HG02938 (cell line): ENCODE measurements around the gene BAAT.
"Not testable (repeated sequence)": the region's sequence is repeated elsewhere in the genome, so short reads cannot be mapped to it uniquely, and the experiment has no call there.

Experiments used
- ATAC-seq: cut with Tn5 transposase; IDR thresholded peaks from one replicate; pipeline ENCODE4 v1.9.1; 2021; ENCODE audit warnings: mild to moderate bottlenecking, moderate library complexity; ENCODE audit not compliant: unreplicated experiment

The BAAT gene

DNA sequence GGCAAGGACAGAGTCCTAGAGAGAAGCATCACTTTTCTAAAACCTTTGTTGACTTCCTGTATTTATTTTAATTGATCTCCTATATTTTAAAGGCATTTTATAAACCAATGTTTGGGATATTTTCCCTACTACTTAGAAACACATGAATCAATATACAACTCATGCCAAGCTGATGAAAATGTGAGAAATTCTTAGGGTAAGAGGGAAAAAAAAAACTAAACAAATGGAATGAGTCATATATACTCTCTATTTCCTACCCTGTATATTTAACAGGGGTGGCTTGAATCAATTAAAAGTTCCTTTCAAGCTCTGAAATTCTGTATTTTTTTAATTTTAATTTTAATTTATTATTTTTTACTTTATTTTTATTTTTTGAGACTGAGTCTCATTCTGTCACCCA lies 19.6 kb downstream of the BAAT start:
- no peak for ATAC-seq

DNA sequence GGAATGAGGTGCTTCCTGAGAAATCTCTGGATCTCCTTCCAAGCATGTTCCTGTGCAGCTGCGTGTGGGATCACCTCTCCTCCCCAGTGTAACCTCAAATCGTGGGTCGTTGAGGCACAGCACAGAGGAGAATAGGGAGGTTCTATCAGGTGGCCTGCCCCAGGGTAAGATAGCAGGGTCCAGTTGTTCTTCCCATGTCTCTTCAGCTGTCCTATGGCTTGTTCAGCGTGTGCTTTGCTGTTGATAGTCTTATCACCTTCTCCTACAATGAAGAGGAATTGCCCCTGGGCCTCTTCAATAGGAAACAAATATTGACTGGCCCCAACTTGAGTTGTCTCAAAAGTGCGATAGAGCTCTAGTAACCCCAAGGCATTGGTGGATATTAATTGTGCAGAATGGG lies 22.4 kb downstream of the BAAT start:
- ATAC-seq, result no peak

DNA sequence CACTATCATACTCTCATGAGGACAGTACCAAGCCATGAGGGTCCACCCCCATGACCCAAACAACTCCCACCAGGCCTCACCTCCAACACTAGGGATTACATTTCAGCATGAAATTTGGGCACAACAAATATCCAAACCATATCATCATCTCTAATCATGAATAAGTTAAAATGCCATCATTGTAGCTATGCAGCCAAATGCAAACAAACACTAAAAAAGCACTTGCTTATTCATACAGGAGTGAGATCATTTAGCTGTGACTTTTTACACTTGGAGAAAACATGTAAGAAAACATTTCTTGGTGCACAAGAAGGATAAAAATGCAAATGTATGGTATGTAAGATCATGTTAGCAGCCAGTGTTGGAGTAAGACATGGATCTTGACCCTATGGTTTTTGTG lies 24.2 kb downstream of the BAAT start:
- no peak for ATAC-seq

DNA sequence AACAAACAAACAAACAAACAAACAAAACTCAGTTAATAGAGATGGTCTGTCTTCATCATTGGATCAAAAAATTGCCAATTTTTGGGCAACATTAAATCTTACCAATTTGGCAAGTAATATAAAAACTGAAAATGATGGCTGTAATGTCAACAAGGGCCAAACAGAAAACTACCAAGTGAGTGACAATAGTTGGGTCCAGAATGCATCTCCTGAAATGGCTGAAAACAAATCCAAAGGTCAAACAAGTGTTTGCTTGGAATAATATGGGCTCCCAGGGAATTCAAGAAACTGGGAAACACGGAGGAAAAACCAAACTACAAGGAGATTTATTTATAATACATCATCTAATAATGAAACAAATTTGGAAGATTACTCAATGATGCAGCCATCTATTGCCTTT lies 25.1 kb downstream of the BAAT start:
- no peak for ATAC-seq

DNA sequence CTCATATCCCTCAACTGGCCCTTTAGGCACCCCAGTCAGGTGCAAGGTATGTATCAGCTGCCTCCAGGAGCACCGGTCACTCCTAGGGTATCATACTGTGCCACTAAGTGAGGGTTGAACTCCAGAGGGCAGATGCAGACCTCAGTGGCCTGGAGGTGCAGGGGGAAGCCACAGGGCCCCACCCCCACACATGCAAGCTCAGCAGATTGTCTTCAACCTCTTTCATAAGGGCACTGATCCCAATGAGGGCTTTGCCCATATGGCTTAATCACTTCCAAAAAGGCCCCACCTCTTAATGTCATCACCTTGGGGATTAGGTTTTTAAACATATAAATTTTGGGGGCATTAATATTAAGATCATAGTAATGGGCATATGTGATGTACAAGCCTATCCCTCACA lies 28.2 kb downstream of the BAAT start:
- no peak for ATAC-seq

DNA sequence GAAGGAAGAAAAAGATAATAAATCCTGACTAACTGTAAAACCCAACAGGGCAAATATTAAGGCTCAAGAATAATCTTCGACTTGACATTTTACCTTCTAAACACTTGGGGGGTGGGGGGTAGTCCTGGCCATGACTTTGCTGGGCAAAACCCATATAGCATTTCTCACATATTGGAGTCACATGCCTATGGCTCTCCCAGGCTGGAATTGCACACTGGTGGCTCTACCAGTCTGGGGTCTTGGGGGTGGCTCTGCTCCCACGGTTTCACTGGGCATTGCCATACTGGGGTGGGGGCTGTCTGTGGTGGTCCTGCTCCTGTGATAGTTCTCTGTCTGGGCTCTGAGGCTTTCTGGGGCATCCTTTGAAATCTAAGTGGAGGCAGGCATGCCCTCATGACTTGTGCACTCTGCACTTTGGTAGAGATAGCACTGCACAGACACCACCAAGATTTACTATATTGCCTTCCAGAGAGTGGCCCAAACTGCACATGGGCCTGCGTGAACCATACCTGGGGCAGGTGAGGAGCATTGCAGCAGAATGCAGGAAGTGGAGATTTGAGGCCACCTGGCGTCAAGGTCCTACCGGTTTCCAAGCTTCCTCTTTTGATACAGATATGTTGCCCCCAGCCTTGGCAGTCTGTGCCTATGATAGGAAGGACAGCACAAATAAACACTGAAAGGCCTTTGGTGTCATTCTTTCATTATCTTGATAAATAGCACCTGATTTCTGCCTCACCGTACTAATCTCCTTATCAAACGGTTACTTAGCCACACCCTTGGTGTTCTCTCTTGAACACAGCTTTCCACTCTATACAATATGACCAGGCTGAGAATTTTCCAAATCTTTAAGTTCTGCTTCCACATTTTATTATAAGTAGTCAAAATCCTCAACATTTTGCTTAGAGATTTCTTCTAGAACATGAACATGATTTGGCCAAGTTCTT lies 29.8 kb downstream of the BAAT start:
- no peak for ATAC-seq

DNA sequence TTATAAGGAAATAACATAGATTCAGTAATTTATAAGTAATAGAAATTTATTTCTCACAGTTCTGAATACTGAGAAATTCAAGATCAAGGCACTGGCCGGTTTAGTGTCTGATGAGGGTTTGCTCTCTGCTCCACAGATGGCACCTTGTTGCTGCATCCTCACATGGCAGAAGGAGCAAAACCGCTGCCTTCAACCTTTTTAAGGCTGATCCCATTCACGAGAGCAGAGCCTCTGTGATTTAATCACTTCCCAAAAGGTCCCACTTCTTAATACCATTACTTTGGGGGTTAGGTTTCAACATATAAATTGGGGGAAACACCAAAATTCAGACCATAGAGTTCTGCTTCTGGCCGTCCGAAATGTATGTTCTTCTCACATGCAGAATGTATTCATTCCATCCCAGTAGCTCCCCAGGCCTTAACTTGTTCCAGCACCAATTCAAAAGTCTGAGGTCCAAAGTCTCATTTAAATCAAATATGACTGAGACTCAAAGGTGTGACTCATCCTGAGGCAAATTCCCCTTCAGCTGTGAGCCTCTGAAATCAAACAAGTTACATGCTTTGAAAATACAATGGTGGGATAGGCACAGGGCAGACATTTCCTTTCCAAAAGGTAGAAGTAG lies 30.6 kb downstream of the BAAT start:
- no peak for ATAC-seq

DNA sequence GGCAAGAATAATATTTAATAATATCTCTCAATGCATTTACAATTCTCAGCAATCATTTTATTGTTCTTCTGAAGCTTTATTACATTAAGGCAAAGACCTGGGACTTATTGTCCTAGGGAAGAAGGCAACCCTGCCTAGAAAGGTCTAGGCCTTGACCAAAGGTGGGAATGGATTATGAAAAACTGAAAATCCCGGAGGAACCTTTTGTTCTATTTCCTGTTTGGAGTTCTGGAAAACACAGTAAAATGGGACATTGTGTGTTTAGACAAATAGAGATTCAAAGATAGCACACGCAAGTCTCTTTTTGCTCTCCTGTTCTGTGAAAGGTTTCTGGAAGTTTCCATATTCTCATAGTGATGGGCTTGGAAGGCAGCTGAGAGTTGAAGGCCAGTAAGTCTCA lies 31.1 kb downstream of the BAAT start:
- no peak for ATAC-seq

DNA sequence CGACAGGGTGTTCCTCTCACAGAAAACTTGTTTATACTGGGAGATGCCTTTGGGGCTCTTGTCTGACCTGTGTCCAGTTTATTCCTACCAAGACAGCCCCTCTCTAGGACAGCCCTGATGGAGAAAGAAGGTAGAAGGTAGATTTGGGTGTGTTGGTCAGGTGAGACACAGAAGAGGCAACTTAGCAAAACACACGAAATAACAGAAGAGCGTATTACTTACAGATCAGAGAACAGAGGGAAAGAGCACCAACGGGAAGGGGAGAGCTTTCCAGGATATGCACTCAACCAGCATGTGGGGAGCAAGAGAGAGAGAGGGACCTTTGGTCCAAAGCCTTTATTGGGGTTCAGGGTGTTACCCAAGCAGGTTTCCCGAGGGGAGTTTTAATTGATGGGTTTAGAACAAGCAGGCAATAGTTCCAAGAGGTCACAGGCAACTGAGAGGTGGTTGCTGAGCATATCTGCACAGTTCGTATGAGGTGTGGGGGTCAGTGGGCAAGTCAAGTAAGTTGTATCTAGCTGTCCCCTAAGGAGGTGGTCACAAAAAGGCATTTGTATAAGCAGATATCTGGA lies 31.8 kb downstream of the BAAT start:
- no peak for ATAC-seq

DNA sequence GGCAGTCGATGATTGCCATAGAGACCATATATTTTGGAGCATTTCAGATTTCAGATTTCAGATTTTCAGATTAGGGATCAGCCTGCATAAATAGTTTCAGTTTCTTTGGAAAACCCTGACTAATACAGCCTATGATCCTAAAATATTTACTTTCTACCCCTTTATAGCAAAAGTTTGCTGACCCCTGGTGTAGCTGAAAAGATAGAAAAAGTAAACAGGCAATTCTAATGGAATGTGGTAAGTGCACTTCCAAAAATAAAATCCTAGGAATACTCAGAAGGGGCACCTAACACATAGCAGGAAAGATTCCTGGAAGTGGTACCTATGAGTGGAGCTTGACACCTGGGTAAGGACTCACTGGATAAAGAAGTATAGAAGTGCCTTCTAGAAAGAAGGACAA lies 34.5 kb downstream of the BAAT start:
- no peak for ATAC-seq

DNA sequence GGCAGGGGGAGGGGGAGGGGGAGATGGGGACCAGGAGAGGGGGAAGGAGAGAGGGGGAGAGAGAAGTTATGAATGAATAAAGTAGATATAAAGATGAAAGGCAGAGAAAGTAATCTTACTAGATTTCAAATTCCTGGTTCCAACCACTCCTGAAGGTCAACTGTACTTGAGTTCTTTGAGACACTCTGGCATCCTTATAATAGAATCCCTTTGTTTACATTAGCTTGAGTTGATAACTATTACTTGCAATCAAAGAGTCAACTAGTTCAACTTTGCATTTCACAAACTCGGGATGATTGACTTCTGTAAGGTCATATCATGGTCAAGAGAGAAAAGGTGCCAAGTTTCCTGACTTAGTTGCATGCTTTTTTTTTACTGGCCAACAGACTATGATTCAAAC lies 42.2 kb downstream of the BAAT start:
- ATAC-seq, result no peak

DNA sequence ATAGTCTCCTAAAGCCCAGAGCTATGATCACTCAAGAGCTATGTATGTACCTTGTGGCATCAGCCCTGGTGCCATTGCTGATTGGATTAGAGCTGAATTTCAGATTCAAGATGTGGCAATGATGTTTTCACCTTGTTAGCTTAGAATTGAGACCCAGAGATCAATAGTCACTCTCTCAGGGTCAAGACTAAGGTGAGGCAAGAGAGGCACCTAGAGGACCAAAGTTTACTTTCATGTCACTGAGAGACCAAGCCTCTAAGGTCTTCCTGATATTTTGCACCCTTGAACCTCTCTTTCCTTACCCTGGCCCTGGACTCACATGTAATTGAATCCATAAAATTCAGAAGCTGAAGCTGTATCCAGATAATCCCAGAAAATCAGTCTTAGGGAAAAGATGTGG lies 42.8 kb downstream of the BAAT start:
- no peak for ATAC-seq

DNA sequence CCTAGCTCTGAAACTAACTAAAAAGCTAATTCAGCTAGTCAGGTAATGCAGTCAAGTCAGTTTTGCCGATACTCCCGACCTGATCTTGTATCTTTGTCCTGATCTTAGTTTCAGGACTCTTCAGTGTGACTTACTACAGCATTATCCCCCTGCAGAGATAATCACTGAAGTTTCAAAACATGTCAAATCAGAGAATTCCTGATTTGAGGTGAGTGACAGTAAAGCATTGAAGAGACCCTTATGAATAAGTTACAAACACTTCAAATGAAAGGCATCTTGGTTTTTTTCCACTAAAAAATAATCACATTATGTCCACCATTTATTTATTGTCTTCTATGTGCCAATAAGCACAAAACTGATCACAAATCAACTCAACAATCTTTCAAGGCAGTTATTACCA lies 47.6 kb downstream of the BAAT start:
- no peak for ATAC-seq

DNA sequence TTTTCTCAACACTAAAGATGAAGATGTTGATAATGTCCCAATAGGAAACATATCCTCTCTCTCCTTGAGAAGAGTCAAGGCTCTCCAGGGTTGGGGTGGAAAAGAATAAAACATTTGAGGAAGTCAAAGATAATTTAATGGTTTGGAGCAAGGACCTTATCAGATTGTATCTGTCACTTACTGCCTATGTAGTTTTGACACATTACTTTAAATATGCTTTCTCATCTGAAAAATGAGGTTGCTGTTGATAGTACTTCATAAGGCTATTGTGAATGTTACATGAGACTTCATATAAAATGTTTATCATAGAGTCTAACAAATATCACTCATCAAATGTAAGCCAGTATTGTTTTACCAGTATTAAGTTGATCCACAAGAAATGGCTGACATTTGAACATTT lies 48.7 kb downstream of the BAAT start:
- no peak for ATAC-seq

DNA sequence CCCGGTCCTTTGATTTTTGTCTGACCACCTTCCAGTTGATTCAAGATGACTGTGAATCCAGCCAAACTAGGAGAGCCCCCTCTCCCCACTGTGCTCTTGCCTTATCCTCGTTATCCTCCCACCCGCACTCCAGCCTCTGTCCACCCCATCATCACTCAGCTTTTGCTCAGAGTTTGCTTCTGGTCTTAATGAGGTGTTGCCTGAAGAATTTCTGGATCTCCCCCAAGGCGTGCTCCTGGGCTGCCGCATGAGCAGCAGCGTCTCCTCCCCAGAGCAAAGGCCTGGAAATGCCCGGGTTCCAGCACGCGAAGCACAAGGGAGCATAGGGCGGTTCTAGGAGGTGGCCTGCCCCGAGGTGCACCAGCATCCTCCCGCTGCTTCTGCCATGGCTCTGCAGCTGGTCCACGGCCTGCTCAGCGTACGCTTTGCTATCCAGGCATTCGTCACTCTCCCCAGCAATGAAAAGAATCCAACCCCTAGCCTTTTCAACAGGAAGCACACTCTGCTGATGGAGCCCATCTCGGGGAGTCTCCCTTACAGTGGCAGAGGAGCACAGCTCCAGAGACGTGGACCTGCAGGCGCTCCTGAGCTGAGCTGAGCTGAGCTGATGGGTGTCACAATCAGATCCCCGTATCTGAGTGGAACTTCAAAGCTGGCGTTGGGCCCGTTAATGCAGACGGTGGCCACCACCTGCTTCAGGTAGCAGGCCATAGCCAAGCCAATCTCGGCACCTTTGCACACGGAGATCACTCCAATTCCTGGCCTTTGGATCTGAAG lies 50.7 kb downstream of the BAAT start:
- no peak for ATAC-seq

DNA sequence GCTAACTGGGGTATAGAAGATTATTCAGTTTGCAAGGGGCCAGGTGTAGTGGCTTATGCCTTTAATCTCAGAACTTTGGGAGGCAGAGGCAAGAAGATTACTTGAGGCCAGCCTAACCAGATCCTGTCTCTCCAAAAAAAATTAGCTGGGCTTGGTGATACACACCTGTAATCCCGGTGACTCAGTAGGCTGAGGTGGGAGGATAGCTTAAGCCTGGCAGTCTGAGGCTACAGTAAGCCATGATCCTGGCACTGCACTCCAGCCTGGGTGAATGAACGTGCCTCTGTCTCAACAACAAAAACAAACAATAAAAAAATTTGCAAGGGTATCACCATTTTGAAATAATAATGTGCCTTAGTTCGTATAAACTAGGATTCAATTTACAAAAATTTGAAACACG lies 51.3 kb downstream of the BAAT start:
- no peak for ATAC-seq

DNA sequence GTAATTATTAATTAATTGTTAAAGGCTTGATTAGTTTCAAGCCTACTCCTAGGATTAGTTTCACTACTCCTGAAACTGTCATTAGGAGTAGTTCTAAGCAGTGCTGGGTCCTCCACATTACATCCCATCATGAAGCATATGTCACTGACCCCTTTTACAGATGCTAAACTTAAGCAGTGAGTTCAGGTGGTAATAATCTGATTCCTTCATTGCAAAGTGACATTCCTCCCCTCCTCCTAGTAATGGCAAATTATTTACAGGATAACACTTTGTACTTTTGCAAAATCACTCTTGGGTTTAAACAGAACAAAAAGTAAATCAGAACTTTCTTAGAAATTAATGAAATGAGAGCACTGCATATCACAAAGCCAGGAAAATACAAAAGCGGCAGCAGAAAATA lies 52.4 kb downstream of the BAAT start:
- ATAC-seq, result no peak

DNA sequence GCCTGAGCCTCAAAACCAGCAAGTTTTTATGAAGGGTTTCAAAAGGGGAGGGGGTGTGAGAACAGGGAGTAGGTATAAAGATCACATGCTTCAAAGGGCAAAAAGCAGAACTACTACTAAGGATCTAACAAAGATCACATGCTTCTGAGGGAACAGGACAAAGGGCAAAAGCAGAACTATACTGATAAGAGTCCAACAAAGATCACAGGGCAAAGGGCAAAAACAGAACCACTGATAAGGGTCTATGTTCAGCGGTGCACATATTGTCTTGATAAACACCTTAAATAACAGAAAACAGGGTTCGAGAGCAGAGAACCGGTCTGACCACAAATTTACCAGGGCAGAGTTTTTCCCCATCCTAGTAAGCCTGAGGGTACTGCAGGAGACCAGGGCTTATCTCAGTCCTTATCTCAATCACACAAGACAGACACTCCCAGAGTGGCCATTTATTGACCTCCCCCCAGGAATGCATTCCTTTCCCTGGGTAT lies 57.3 kb downstream of the BAAT start:
- ATAC-seq, result not testable (repeated sequence)

DNA sequence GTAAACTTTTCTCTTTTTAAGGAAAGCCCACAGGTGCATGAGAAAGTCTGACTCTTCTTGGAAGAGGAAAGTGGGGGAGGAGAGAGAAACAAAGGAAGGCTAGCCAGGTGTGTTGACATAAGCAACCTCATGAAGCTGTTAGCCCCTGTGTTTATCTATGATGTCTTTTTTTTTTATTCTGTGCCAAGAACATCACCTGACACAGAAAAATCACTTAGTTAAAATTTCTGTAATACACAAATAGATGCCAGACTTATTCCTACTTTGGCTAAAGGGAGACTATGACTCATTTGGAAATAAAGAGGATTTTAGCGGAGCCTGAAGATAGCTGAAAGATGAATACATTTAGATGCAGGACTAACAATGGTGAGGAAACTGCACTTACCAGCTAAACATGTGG lies 58.3 kb downstream of the BAAT start:
- no peak for ATAC-seq

DNA sequence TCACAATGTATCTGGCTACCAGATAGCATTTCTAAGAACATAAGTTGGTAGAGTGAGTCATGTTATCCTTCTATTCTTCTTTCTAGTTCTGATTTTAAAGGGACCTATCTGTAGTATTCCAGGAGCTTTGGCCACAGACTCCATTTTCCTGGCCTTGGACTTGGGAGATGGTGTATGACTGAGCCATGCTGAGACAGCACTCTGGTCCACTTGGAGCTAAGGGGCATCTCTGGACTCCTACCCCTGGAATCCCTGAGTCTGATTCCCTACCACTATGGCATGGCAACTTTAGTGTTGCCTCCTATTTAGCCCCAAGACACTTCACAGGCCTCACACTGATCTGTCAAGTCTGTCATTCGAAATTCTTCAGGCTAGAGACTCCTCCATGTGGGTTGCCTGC lies 58.8 kb downstream of the BAAT start:
- no peak for ATAC-seq

DNA sequence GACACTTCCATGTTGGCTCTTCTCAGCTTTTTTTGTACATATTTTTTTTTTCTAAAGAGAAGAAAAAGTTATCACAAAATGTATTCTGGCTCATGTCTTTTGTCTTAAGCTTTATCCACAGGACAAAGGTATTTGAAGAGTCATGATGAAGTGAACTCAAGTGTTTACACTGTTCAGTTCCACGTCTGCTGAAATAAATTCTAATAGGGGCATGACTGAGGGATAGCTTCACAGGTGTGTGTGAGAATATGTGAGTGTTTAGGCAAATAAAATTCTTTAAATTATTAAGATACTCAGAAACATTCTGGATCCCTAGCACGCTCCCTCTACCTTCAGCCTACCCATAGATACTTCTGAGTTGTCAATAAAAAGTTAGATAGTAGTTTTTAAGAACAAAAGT lies 59.8 kb downstream of the BAAT start:
- ATAC-seq, result no peak
